HuH-7.5 (cell line): ENCODE measurements around the gene DUSP6.
"Not testable (repeated sequence)": the region's sequence is repeated elsewhere in the genome, so short reads cannot be mapped to it uniquely, and the experiment has no call there.

Experiments
- DNase-seq: peaks from one replicate; pipeline ENCODE4 v3.0.0; 2011; ENCODE audit warnings: low spot score

DUSP6 gene

DNA sequence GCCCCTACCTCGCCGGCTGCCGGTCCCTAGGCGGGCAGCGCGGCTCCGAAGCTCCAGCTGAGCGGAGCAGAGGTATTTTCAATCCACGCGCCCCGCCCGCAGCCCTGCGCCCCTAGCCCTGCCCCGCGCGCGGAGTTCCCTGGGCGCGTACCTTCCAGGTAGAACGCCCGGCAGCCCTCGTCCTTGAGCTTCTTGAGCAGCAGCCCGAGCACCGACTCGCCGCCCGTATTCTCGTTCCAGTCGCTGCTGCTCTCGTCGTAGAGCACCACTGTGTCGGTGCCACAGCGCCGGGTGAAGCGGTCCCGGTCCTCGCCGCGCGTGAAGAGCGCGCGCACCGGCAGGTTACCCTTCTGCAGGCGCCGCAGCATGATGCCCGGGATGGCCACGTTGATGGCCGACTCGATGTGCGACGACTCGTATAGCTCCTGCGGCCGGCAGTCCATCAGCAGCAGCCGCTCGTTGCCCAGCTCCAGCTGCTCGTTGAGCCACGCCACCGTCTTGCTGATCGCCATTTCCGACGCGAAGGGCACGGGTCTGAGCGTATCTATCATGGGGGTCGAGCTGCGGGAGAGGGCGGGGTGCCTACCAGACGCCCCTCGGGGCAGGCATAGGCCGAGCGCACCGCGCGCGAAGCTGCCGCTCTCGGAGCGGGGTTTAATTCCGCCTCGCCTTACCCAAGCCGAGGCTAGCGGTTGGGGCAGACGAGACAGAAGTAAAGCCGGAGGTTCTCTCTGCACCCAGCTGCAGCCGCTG, 636 bp downstream of the DUSP6 start:
- DNase-seq: no peak

DNA sequence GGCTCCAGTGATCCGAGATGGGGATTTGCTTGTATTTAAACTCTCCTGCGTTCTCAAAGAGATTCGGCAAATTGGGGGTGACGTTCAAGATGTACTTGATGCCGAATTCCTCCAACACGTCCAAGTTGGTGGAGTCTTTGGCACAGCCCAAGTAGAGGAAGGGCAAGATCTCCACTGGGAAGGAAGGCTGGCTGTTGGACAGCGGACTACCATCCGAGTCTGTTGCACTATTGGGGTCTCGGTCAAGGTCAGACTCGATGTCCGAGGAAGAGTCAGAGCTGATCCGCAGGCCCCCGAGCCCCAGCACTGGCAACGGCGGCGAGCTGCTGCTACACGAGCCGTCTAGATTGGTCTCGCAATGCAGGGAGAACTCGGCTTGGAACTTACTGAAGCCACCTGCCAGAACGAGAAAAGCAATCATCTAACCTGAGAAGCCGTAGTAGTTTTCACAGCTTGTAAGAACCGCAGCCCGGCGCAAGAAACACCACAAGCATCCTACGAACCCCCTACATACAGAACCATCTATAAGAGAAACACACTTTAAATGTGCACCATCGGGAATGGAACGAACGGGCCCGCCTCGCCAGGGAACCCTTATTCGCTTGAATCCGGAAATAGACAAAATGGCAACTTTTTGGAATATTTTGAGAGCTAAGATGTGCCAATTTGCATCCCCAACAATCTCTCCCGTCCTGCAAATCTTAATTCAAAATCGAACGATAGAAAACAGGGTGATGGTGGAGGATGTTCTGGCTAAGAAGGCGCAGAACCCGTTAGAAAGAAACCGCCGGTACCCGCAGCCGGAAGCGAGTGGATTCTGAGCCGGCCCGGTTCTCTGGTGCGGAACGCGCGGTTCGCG, 1.4 kb downstream of the DUSP6 start:
- DNase-seq: no peak

DNA sequence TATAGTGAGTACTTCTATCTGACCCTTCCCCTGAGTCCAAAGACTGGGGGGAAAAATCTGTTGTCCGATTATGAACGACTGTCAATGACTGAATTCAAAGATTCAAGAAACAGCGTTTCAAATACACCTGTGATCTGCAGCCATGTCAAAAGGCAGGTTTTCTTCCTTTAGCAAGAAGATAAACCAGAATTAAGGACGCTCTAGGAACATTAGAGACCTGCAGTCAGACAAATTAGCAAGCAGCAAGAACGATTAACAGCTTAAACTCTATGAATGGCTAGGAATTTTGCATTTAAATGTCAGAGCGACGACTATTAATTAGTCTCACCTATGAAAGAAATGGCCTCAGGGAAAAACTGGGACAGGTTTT, 2.1 kb downstream of the DUSP6 start:
- no peak for DNase-seq

DNA sequence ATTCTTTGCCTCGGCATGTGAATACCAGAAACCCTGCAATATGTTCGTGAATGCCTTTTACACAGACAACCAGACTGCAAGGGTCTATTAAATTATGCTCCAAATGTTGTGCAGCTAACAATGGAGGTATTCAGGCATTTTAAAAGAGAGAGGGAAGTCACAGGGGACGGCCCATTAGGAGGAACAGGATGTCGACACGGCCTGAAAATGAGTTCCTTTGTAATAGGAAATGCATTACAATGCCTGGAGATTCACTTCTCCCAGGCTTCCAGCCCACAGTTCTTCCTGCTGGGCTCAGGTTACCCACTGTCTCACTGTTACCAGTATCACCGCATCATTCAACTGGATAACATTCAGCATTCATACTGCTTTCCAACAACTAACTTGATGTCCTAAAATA, 2.5 kb downstream of the DUSP6 start:
- DNase-seq: no peak

DNA sequence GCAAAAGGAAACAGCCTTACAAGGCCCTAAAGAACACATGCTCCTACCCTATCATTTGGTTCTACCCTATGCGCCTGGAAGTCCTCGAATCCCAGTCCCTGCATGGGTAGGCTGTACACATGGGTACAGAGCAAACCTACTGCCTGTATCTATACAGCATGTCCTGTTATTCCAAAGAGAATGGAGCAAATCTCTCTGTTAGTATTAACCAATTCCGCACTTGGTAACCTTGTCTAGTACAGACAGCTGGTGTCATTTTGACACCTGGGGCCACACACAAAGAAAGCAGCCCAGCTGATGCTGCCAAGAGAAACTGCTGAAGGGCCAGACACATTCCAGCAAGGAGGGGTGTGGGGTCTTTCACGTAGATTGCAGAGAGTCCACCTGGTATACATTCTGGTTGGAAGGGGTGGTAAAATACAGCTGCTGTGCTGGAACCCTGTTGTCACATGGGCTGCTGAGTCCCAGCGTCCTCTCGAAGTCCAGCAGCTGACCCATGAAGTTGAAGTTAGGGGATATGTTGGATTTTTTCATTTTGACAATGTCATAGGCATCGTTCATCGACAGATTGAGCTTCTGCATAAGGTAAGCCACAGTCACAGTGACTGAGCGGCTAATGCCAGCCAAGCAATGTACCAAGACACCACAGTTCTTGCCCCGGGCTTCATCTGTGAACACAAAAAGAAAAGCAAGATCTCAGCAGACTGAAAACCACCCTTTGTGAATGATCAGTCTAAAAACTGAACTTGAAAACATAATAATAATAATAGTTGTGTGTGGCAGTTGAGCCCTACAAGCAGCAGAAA, 3.2 kb downstream of the DUSP6 start:
- DNase-seq: no peak

DNA sequence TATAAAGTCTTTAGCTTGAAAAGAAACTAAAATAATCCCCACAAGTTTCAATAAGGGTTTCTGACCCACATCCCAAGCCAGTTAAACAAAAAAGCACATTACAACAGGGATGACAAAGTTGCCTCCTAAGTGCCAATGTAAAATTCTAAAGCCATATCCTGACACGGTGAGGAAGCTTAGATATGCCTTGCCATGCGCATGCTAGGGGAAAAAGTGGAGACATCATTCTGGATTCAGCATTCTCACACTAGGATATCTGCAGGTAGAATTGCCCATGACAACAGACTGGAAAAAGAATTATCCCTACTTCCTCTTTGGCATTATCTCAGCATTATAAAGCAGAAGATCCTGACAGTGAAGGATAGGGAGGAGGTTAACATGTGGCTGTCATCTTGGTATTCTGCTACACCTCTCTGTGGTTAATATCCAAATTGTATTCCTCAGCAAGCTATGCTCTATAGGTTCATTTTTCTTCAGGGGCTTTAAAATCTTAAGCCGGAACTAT, 4.9 kb downstream of the DUSP6 start:
- DNase-seq: no peak

DNA sequence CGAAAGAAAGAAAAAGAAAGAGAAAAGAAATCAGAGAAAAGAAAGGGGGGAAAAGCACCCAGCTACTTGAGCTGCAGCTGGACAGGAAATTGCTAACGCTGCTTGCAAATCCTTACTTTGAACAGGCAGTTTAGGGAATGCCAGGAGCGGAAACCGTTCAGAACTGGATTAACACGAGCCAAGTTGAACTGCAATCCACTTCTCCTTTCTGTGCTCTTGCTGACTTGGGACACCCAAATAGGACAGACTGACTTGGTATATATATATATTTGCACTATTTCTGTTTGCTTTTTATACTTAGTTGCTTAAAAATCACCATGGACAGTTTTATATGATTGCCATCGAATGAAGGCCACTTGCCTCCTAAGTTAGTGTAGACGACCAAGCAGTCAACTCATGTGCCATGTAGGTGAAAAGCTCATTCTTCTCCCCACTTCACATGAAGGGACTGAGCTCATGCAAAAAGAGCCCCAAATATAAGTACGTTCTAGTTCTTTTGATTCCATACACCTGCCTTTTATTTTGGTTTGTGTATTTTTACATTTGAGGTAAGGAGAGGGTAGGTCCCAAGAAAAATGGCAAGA, 5.5 kb downstream of the DUSP6 start:
- DNase-seq: no peak

GRCh38 chr12:89345830-89346740, 6.2 kb downstream of the DUSP6 start:
- no peak for DNase-seq

- DNase-seq: no peak
These were observed 6.9 kb downstream of the DUSP6 start for GRCh38 chr12:89345376-89345775.

- no peak for DNase-seq
These were observed 7.5 kb downstream of the DUSP6 start for GRCh38 chr12:89344862-89345202.

- DNase-seq: no peak
These were observed 8.0 kb downstream of the DUSP6 start for GRCh38 chr12:89344043-89344861.

DNA sequence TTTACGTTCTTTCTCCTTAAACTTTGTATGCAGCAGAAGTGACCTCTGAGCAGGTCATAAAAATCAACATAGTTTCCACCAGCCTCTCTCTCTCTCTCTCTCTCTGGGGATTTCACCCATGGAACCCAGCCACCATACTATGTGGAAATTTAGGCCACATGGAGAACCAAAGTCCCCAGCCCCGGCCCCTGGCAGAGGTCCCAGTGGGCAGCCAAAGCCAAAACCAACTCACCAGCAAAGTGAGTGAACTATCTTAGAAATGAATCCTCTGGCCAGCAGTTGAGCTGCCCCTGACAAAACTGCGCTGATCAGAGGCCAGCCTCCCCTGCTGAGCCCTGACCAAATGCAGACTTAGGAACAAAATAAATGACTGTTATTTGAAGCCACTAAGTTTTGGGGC, 9.2 kb downstream of the DUSP6 start:
- no peak for DNase-seq

DNA sequence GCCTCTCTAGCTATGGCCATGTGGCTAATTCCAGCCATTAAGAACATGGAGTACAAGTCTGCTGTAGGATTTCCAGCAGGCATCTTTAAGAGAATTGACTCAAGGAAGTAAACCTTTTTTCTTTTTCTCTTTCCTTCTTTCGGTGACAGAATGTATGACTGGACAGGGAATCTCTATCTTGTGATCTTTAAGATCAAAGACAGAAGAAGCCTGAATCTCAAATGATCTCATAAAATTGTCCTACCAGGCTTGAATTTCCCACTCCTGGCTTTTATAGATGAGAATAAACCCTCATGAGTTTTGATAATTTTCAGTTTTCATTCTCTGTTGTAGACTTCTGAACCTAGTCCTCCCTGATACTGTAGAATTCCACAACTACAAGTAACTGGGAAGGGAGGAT, 11.4 kb downstream of the DUSP6 start:
- no peak for DNase-seq

- no peak for DNase-seq
These were observed 12.8 kb downstream of the DUSP6 start for GRCh38 chr12:89339526-89339925.

- not testable (repeated sequence) for DNase-seq
These were observed 15.2 kb downstream of the DUSP6 start for GRCh38 chr12:89337136-89337535.

DNA sequence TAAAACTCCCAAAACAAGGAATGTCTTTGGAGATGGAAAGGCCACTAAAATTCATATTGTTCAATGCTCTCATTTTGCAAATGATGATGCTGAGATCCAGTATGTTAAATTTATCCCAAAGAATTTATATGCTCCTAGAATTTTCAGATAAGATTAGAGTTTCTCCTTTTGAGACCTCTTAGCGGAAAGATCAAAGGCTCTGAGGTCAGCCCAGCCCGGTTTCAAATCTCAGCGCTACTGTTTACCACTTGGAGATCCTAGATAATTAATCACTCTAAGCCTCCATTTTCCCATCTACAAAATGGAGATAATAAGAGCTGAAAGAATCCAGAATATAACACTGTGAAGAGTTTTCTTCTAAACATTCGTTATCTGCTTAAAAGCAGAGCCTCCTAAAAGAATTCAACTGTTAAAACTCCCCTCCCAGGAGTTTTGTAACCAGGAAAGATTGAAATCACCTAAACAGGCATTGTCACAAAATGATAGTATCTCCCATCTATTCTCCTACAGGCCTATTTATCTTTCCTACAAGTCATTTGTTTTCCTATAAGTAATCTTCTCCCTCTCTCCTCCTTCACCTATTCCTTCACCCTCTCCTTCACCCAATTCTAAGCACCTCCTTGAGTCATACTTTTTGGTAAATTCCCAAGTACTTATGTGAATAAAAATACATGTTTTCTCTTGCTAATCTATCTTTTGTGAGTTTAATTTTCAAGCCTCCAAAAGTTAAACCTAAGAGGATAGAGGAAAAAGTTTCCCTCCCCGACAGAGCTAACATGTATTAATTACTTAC, 16.7 kb downstream of the DUSP6 start:
- DNase-seq: no peak

DNA sequence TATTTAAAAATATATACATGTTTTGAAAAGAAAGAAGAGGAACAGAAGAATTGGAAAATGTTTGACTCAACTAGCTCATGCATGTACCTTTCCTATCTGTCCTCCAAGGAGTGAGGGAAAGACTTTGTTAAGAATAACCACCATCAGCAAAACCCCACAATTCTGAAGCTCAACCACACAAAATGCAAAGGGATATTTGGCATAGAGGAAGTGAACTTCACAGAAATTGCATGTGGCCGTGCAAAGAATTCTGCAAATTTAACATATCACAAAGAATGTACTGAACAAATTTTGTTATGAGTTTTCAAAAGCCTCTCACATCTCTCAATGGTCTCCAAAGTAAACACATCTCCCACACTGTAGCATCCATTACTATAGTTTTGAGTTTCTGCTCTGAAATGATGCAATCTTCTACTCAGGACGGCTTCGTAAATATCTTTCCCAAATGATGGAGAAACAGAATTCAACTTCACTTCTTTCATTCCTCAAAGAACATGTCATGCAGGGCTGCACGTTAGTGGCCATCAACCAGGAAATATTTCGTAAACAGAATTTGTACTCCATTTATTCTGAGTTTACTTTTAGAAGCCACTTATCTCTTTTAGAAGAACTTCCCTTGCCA, 17.6 kb downstream of the DUSP6 start:
- no peak for DNase-seq

GRCh38 chr12:89333564-89334252, 18.6 kb downstream of the DUSP6 start:
- no peak for DNase-seq
